Testis (tissue), 2 donors: Measurements from ENCODE around the gene WSB1.

Source experiments
- POLR2A ChIP-seq: fragments of 450-650 bp; IDR thresholded peaks from one replicate; pipeline ENCODE4 v1.6.1; 2017; ENCODE audit warnings: antibody characterized with exemption, mild to moderate bottlenecking, moderate library complexity
- TF ChIP-seq, protein P1 (sequence below), 3 experiments: fragments of 450-650 bp in 2 of 3; fragments of 200-600 bp in 1 of 3; sonication (generic) in 1 of 3; IDR thresholded peaks; one replicate each; pipeline ENCODE4 v1.5.1; 2016 to 2019; ENCODE audit warnings: antibody characterized with exemption in 3 of 3, mild to moderate bottlenecking in 2 of 3, moderate library complexity in 1 of 3

DNA sequence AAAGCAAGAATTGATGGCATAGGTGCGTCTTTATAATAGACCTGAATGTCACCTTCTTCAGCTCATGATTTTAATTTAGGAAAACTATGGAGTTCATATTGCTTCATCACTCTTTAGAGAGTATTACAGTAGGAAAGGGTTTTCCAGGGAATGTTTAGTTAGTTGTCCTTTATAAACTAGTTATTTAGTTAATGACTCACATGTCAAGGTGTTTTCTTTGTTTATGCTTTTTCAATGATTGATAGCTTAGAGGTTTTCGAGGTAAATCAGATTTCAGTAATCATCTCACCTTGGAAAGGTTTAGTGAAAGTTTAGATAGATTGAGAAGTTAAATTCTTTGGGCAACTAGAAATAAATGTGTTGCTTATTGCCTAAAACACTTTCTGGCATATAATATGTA, 9.8 kb downstream of the WSB1 start:
- no peak for TF ChIP-seq POLR2A
- TF ChIP-seq, protein P1, sequence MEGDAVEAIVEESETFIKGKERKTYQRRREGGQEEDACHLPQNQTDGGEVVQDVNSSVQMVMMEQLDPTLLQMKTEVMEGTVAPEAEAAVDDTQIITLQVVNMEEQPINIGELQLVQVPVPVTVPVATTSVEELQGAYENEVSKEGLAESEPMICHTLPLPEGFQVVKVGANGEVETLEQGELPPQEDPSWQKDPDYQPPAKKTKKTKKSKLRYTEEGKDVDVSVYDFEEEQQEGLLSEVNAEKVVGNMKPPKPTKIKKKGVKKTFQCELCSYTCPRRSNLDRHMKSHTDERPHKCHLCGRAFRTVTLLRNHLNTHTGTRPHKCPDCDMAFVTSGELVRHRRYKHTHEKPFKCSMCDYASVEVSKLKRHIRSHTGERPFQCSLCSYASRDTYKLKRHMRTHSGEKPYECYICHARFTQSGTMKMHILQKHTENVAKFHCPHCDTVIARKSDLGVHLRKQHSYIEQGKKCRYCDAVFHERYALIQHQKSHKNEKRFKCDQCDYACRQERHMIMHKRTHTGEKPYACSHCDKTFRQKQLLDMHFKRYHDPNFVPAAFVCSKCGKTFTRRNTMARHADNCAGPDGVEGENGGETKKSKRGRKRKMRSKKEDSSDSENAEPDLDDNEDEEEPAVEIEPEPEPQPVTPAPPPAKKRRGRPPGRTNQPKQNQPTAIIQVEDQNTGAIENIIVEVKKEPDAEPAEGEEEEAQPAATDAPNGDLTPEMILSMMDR (IDR thresholded peaks at IDR 0.05): no peak
